ENCODE measurements around the gene RCN1.

- TF ChIP-seq CTCF (IDR thresholded peaks at IDR 0.05; ENCODE audit: low read depth, low read length, missing input control) = no peak
- TF ChIP-seq YY1 (IDR thresholded peaks at IDR 0.05) = no peak
- no peak for TF ChIP-seq ATF3 (IDR thresholded peaks at IDR 0.05)
- TF ChIP-seq TAF1 (conservative IDR thresholded peaks at IDR 0.05) = no peak
- no peak for TF ChIP-seq FOXA1 (IDR thresholded peaks at IDR 0.05)
- TF ChIP-seq GABPA (IDR thresholded peaks at IDR 0.05 in 1 of 2, conservative IDR thresholded peaks at IDR 0.05 in 1 of 2) = no peak
- no peak for TF ChIP-seq MAX (IDR thresholded peaks at IDR 0.05)
- no peak for TF ChIP-seq REST (IDR thresholded peaks at IDR 0.05)
Observed at GRCh38 chr11:32118025-32118974, 27.4 kb downstream of the RCN1 start.
